Chondrocyte (in vitro differentiated cells): Measurements from ENCODE around the gene PATL2. TPM values are rescaled to one million over a fixed set of nuclear protein-coding genes. Genes with fewer than 3 reads are reported as not detected.

Source experiments
- DNase-seq: peaks from one replicate; pipeline ENCODE4 v3.0.0; 2021; ENCODE audit warnings: mixed read lengths, low spot score
- H3K27ac Mint-ChIP-seq: one replicate; pipeline ENCODE4 v1.8.0; 2021; ENCODE audit warnings: mild to moderate bottlenecking, moderate library complexity, mixed read lengths; ENCODE audit not compliant: unreplicated experiment
- H3K27me3 Mint-ChIP-seq: 2 replicates; pipeline ENCODE4 v1.8.0; 2021; ENCODE audit warnings: low read depth, mixed read lengths
- H3K36me3 Mint-ChIP-seq: 2 replicates; pipeline ENCODE4 v1.8.0; 2021; ENCODE audit warnings: low read depth, mixed read lengths
- H3K4me1 Mint-ChIP-seq: 2 replicates; pipeline ENCODE4 v1.8.0; 2021; ENCODE audit warnings: low read depth, mild to moderate bottlenecking, mixed read lengths
- H3K4me3 Mint-ChIP-seq: one replicate; pipeline ENCODE4 v1.8.0; 2021; ENCODE audit warnings: mild to moderate bottlenecking, moderate library complexity, mixed read lengths; ENCODE audit not compliant: unreplicated experiment
- H3K9me3 Mint-ChIP-seq: 2 replicates; pipeline ENCODE4 v1.8.0; 2021; ENCODE audit warnings: low read depth, mixed read lengths
- CTCF ChIP-seq: fragments of 200-600 bp; sonication (generic); IDR thresholded peaks from 2 replicates; pipeline ENCODE4 v1.5.0; 2021; ENCODE audit warnings: antibody characterized with exemption, mild to moderate bottlenecking, moderate library complexity
- total RNA-seq: library from RNA; stranded (reverse); gene quantifications from 3 replicates; pipeline ENCODE4 v1.2.1, GENCODE V29; 2021

Gene PATL2
- total RNA-seq, 1 donor from 2014 or later: not detected

- no peak for DNase-seq
- no peak for TF ChIP-seq CTCF
- peaks cover 2% of the 10 kb centered on the region for H3K36me3 Mint-ChIP-seq
- H3K27ac Mint-ChIP-seq: no peak overlapping the region
- H3K4me3 Mint-ChIP-seq: no peak overlapping the region
- peaks cover 11% of the 10 kb centered on the region for H3K4me1 Mint-ChIP-seq
- H3K9me3 Mint-ChIP-seq: no peaks in the 10 kb centered on the region
- peaks cover 36% of the 10 kb centered on the region for H3K27me3 Mint-ChIP-seq
Observed at GRCh38 chr15:44682211-44682610, 28.9 kb downstream of the PATL2 start.

GRCh38 chr15:44676676-44677075, 34.4 kb downstream of the PATL2 start:
- Mint-ChIP-seq H3K36me3 (no peaks in the 10 kb centered on the region), H3K27me3 (peaks cover 47% of the 10 kb centered on the region), H3K4me3 (no peak overlapping the region), H3K4me1 (no peaks in the 10 kb centered on the region), H3K9me3 (no peaks in the 10 kb centered on the region), H3K27ac (no peak overlapping the region)
- no peak for DNase-seq
- no peak for TF ChIP-seq CTCF

GRCh38 chr15:44675911-44676310, 35.2 kb downstream of the PATL2 start:
- Mint-ChIP-seq H3K27ac (no peak overlapping the region), H3K4me1 (no peaks in the 10 kb centered on the region), H3K4me3 (no peak overlapping the region), H3K9me3 (no peaks in the 10 kb centered on the region), H3K36me3 (no peaks in the 10 kb centered on the region), H3K27me3 (peaks cover 41% of the 10 kb centered on the region)
- no peak for DNase-seq
- TF ChIP-seq CTCF: no peak

GRCh38 chr15:44673639-44674038, 37.5 kb downstream of the PATL2 start:
- no peak overlapping the region for H3K27ac Mint-ChIP-seq
- DNase-seq: no peak
- no peaks in the 10 kb centered on the region for H3K36me3 Mint-ChIP-seq

GRCh38 chr15:44670087-44670950, 40.8 kb downstream of the PATL2 start:
- no peak for DNase-seq
- H3K36me3 Mint-ChIP-seq: no peaks in the 10 kb centered on the region
- no peak overlapping the region for H3K4me3 Mint-ChIP-seq
- peaks cover 29% of the 10 kb centered on the region for H3K27me3 Mint-ChIP-seq
- no peaks in the 10 kb centered on the region for H3K4me1 Mint-ChIP-seq
- H3K9me3 Mint-ChIP-seq: no peaks in the 10 kb centered on the region
- TF ChIP-seq CTCF: no peak
- H3K27ac Mint-ChIP-seq: no peak overlapping the region

More at GRCh38 chr15:44673639-44674038, 37.5 kb downstream of the PATL2 start:
- Mint-ChIP-seq H3K4me3 (no peak overlapping the region), H3K4me1 (no peaks in the 10 kb centered on the region), H3K9me3 (no peaks in the 10 kb centered on the region), H3K27me3 (peaks cover 37% of the 10 kb centered on the region)
- TF ChIP-seq CTCF: no peak
